HG03139 (cell line): ENCODE measurements around the gene MAP3K5.
A peak's percentile ranks its signal among the peaks of the same experiment; 100 is the strongest.

ENCODE experiments used
- ATAC-seq: cut with Tn5 transposase; IDR thresholded peaks from one replicate; pipeline ENCODE4 v1.9.1; 2021; ENCODE audit not compliant: unreplicated experiment

MAP3K5 gene

GRCh38 chr6:136550045-136550329 is 242.3 kb downstream of the MAP3K5 start:
- peak; percentile 51 for ATAC-seq

GRCh38 chr6:136549300-136550044 is 242.8 kb downstream of the MAP3K5 start:
- ATAC-seq = no peak

GRCh38 chr6:136548582-136549299 is 243.5 kb downstream of the MAP3K5 start:
- ATAC-seq = no peak

GRCh38 chr6:136547871-136548270 is 244.4 kb downstream of the MAP3K5 start:
- no peak for ATAC-seq

GRCh38 chr6:136547336-136547735 is 244.9 kb downstream of the MAP3K5 start:
- ATAC-seq = no peak

- no peak for ATAC-seq
These were observed 245.9 kb downstream of the MAP3K5 start for GRCh38 chr6:136546331-136546730.

GRCh38 chr6:136544326-136544725 is 248.0 kb downstream of the MAP3K5 start:
- ATAC-seq = no peak

- ATAC-seq = no peak
These were observed 250.9 kb downstream of the MAP3K5 start for GRCh38 chr6:136541395-136541794.

- no peak for ATAC-seq
These were observed 252.2 kb downstream of the MAP3K5 start for GRCh38 chr6:136539967-136540652.

GRCh38 chr6:136538836-136539235 is 253.4 kb downstream of the MAP3K5 start:
- ATAC-seq = no peak

- no peak for ATAC-seq
These were observed 256.2 kb downstream of the MAP3K5 start for GRCh38 chr6:136535880-136536650.

- no peak for ATAC-seq
These were observed 257.1 kb downstream of the MAP3K5 start for GRCh38 chr6:136535017-136535765.

GRCh38 chr6:136534268-136534667 is 258.0 kb downstream of the MAP3K5 start:
- ATAC-seq = no peak

- no peak for ATAC-seq
These were observed 258.8 kb downstream of the MAP3K5 start for GRCh38 chr6:136533487-136533886.

GRCh38 chr6:136532030-136532429 is 260.2 kb downstream of the MAP3K5 start:
- ATAC-seq = no peak

- no peak for ATAC-seq
These were observed 262.6 kb downstream of the MAP3K5 start for GRCh38 chr6:136529710-136530109.

GRCh38 chr6:136528477-136528876 is 263.8 kb downstream of the MAP3K5 start:
- no peak for ATAC-seq

- no peak for ATAC-seq
These were observed 264.4 kb downstream of the MAP3K5 start for GRCh38 chr6:136527831-136528230.

- ATAC-seq = no peak
These were observed 265.3 kb downstream of the MAP3K5 start for GRCh38 chr6:136526937-136527336.

GRCh38 chr6:136526196-136526930 is 265.9 kb downstream of the MAP3K5 start:
- no peak for ATAC-seq
